Activated naive CD4-positive, alpha-beta T cell treated with anti-CD3 and anti-CD28 coated beads, Interleukin-2, amount 50 U/mL, for 24 hours (primary cell): ENCODE results near the gene TRAF1.

Experiments used
- H3K27ac Mint-ChIP-seq: one replicate; pipeline ENCODE4 v1.8.0; 2021; ENCODE audit warnings: mild to moderate bottlenecking, mixed read lengths
- H3K27me3 Mint-ChIP-seq: one replicate; pipeline ENCODE4 v1.8.0; 2021; ENCODE audit warnings: mixed read lengths
- H3K36me3 Mint-ChIP-seq: one replicate; pipeline ENCODE4 v1.8.0; 2021; ENCODE audit warnings: mixed read lengths
- H3K4me1 Mint-ChIP-seq: one replicate; pipeline ENCODE4 v1.8.0; 2021; ENCODE audit warnings: mixed read lengths
- H3K4me3 Mint-ChIP-seq: one replicate; pipeline ENCODE4 v1.8.0; 2021; ENCODE audit warnings: mild to moderate bottlenecking, mixed read lengths
- H3K9me3 Mint-ChIP-seq: one replicate; pipeline ENCODE4 v1.8.0; 2021; ENCODE audit warnings: mixed read lengths

The TRAF1 gene

DNA sequence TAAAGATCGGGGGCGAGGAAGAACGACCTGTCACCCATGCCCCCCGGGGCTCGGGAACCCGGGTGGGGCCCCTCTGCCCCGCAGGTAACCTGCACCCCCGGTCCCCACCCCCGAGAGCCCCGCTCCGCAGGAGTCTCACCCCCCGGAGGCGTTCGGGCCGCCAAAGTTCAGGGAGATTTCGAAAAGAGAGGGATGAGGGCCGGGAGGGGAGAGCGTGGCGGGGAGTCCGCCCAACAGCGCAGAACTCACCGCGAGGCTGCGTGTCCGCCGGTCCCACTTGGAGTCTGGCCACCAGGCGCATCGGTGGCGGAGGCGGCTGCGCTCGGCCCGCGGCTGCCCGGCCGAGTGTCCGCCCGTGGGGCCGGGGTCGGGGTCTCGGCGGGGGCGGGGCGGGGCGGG lies 49.8 kb downstream of the TRAF1 start, which contains the start of gene PHF19:
Gene PHF19, minus strand, starts transcription at position 347 of the 399 bp plus-strand sequence. CDS start 2,447 bp downstream, outside the sequence.
- Mint-ChIP-seq H3K27ac (peak within 1 kb of the TSS; percentile 95), H3K4me3 (peak within 1 kb of the TSS; percentile 88), H3K36me3 (peaks cover 14% of the 10 kb centered on the region), H3K9me3 (no peaks in the 10 kb centered on the region), H3K4me1 (peaks cover 80% of the 10 kb centered on the region), H3K27me3 (no peaks in the 10 kb centered on the region)

DNA sequence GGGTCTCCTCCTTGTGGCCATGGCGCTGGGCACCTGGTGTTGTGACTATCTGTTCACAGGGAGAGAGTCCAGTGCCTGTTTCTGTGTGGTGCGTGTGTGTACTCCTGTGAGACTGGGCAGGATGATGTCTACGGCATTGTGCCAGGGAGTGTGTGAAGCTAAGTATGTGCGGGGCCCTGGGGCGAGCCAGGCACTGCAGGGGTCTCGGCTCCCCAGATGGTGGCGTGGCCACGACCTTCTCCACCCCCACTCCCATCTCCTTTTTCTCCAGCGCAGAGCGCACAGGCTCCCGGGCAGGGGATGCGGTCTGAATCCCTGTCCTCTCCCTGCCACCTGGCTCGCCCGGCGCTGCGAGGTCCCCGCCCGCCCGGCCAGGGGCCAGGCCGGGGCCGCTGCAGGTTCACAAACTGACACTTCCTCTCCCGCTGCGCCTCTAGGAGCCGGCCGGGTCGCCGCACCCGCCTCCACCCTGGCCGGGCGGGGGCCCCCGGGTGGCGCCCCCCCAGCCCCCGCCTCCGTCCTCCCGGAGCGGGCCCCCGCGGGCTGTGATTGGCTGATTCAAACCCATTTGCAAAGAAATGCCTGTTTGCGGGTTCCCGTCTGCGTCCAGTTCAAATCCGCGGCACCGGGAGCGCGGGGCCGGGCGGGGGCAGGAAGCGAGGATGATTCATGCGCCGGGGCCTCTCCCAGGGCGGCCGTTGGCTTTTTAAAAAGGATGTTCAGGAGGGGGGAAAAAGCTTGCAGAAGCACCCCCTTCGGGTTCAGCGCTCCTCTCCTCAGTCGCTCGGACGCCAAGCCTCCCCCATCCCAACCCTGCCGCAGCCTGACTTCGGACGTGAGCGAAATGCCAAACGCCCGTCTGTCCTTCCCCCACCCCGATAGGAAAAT lies 50.4 kb downstream of the TRAF1 start:
- peak overlapping the region; percentile 82 for H3K4me3 Mint-ChIP-seq
- H3K36me3 Mint-ChIP-seq, result peaks cover 17% of the 10 kb centered on the region
- H3K27me3 Mint-ChIP-seq, result no peaks in the 10 kb centered on the region
- no peaks in the 10 kb centered on the region for H3K9me3 Mint-ChIP-seq
- peak overlapping the region; percentile 82 for H3K27ac Mint-ChIP-seq
- H3K4me1 Mint-ChIP-seq, result peaks cover 77% of the 10 kb centered on the region

DNA sequence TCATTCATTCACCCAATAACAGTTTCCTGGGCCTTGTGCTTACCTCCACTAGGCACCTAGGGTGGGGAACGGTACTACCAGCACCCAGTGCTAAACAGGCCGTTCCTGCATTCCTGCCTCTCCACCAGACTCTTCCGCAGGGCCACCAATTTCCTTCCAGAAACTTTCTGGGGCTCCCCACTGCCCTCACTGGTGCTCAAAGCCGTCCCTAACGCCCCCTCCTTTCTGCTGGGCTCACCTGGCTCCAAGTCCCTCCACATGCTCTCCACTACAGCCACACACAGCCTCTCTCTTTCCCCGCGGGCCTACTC lies 51.0 kb downstream of the TRAF1 start:
- Mint-ChIP-seq H3K4me3 (peak overlapping the region; percentile 82), H3K36me3 (peaks cover 20% of the 10 kb centered on the region), H3K27ac (peak overlapping the region; percentile 82), H3K9me3 (no peaks in the 10 kb centered on the region), H3K4me1 (peaks cover 77% of the 10 kb centered on the region), H3K27me3 (no peaks in the 10 kb centered on the region)

DNA sequence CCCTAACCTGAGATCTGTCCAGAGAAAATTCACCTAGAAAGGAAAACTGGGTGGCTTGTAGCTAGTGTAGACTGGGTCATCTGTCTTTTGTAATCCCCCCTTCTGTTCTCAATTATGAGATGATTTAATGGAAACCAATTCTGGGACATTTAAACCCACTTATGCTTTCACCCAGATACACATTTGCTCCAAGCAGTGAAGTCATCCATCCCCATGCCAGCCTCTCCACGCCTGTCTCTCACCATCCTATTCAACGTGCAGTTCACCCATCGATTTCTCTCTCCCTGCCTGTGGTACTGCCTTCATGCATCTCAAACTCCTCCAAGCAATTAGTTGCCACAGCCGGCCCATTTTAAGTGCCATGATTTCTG lies 51.4 kb downstream of the TRAF1 start:
- H3K36me3 Mint-ChIP-seq, result peaks cover 20% of the 10 kb centered on the region
- H3K9me3 Mint-ChIP-seq, result no peaks in the 10 kb centered on the region
- H3K4me1 Mint-ChIP-seq, result peaks cover 75% of the 10 kb centered on the region
- peak overlapping the region; percentile 82 for H3K4me3 Mint-ChIP-seq
- H3K27ac Mint-ChIP-seq, result peak overlapping the region; percentile 82
- H3K27me3 Mint-ChIP-seq, result no peaks in the 10 kb centered on the region

DNA sequence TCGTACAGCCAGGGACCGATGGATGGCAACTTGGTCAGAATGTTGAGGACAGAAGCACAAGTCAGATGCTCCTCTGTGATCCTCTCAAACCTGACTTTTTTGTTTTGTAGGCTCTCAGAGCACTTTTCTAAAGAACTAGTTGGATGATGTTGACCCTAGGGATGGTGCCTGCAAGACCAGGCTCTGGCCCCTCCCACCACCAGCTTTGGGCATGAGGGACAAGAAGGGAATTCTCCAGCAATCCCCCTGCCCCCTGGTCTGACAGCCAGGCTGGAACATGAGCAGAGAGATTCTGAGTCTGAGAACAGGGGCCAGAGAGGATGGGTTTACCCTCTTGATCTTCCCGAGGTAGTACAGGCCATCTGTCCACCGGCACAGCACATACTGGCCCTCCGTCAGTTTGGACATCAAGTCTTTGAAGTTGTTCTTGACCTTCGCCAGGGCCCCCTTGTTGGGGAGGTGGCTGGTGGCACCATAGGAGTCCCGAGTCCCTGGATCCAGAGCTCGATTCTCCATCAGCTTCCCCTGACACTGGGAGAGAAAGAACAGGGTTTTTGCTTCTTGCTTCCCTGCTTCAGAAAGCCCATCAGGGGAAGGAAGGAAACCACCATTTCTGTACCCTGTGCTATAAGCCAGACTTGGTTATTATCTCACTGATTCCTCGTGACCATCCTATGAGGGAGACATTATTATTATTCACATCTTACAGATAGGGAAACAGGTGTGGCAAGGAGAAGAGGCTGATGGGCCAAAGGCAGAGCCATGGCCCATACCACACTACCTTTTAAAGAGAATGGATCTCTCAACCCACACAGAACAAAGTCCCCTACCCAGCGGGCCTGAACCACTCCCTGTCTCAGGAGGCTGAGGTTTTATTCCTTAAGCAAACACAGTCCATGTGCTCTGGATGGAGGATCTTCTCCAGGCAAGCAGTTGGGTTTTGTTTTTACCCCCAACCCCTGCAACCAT lies 52.1 kb downstream of the TRAF1 start:
- H3K9me3 Mint-ChIP-seq, result no peaks in the 10 kb centered on the region
- peaks cover 20% of the 10 kb centered on the region for H3K36me3 Mint-ChIP-seq
- H3K27me3 Mint-ChIP-seq, result no peaks in the 10 kb centered on the region
- H3K4me3 Mint-ChIP-seq, result peak overlapping the region; percentile 27
- H3K27ac Mint-ChIP-seq, result peak overlapping the region; percentile 77
- H3K4me1 Mint-ChIP-seq, result peaks cover 72% of the 10 kb centered on the region

DNA sequence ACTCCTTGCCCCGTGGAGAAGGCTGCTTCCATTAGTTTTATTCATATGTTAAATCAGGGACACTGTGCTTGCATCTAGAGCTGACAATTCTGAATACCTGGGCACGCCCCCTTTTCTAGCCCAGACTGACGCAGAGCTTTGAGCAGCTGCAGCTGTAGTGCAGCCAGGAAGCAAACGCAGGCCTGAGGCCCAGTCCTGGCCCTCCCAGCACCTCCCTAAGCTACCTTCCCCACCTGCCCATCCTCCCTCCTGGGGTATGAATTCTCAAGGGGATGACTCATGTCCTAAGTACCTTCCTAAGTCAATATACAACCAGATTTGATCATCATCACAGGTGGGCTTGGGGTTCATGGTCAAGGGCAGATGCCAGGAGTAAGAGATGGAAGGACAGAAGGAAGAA lies 53.1 kb downstream of the TRAF1 start:
- peaks cover 68% of the 10 kb centered on the region for H3K4me1 Mint-ChIP-seq

DNA sequence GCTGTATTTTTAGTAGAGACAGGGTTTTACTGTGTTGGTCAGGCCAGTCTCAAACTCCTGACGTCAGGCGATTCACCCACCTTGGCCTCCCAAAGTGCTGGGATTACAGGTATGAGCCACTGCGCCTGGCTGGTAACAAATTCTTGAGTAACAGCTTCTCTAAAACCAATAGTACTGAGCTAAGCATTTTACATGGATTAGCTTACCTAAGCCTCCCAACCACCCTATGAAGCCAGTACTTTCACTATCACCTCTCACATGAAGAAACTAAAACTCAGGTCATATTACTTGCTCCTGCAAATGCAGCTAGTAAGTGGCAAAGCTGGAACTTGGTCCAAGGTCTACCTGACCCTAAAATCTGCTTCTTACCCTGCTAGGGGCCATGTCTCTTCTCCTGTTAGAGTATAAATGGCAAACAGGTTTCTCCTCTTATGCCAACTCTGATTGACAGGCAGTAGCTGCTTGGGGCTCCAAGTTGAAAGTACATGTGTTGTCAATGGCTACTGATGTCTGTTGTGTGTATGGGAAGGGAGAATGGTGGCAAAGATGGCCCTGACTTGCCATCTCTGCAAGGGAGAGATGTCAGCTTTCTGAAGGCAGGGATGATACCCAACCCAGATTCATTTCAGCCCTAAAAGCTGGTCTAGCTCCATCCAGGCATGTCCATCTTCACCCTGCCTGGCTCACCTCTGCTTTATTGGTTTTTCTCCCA lies 53.6 kb downstream of the TRAF1 start:
- no peak overlapping the region for H3K4me3 Mint-ChIP-seq
- H3K4me1 Mint-ChIP-seq, result peaks cover 67% of the 10 kb centered on the region
- H3K36me3 Mint-ChIP-seq, result peaks cover 20% of the 10 kb centered on the region
- H3K27me3 Mint-ChIP-seq, result no peaks in the 10 kb centered on the region
- peak overlapping the region; percentile 21 for H3K27ac Mint-ChIP-seq
- no peaks in the 10 kb centered on the region for H3K9me3 Mint-ChIP-seq

More for the DNA sequence above, 53.1 kb downstream of the TRAF1 start:
- Mint-ChIP-seq H3K4me3 (no peak overlapping the region), H3K27ac (peak overlapping the region; percentile 77), H3K9me3 (no peaks in the 10 kb centered on the region), H3K27me3 (no peaks in the 10 kb centered on the region), H3K36me3 (peaks cover 20% of the 10 kb centered on the region)

DNA sequence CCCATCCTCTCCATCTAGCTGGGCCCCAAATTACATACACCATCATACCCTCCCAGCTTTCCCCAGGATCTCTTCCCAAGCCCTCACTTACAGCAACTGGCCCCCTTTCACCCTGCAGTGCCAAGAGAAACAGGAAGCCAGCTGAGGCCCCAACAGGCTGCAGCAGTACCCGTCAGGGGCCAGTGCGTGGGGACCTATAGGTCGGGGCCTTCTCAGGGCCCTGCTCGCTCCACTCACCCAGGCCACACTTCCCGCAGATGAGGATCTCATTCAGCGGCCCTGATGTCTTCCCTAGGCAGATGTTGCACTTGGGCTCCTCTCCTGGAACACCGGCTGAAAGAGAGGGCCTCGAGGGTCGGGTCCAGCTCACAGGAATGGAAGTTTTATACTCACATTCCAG lies 56.4 kb downstream of the TRAF1 start:
- no peaks in the 10 kb centered on the region for H3K9me3 Mint-ChIP-seq
- H3K4me1 Mint-ChIP-seq, result peaks cover 54% of the 10 kb centered on the region
- H3K36me3 Mint-ChIP-seq, result peaks cover 20% of the 10 kb centered on the region
- no peaks in the 10 kb centered on the region for H3K27me3 Mint-ChIP-seq
- H3K4me3 Mint-ChIP-seq, result no peak overlapping the region
- no peak overlapping the region for H3K27ac Mint-ChIP-seq

DNA sequence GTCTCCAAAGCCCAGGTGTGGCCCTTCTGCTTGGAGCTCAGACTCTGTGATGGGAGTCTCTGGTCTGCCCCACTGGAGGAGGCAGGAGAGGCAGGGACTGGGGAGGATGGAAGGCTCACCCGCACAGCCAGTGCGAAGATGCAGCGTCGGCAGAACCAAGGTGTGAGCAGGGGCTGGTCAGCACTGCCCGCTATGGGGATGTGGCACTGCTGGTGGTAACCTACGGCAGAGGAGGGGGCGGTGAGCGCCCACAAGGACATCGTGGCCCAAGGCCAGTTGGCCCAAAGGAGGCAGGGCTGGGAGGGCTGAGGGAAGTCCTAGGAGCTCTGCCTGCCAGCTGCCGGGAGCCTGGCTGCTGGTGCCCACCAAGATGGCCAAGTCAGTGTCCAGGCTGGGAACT lies 56.9 kb downstream of the TRAF1 start:
- H3K9me3 Mint-ChIP-seq, result no peaks in the 10 kb centered on the region

DNA sequence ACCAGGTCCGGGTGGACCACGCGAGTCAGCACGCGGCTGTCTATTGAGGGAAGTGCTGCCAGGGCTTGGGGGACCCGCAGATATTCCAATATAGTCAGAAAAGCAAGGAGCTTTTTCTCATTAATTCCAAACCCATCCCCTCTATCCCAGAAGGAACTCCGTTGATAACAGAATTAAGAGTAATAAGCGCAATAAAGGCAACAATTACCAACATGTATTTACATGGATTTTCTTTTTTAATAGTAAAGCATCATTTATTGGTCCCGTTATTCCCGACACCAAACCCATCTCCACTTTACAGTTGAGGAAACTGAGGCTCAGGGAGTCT lies 57.3 kb downstream of the TRAF1 start:
- Mint-ChIP-seq H3K27ac (peak overlapping the region; percentile 96), H3K27me3 (no peaks in the 10 kb centered on the region), H3K9me3 (no peaks in the 10 kb centered on the region), H3K36me3 (peaks cover 20% of the 10 kb centered on the region), H3K4me3 (peak overlapping the region; percentile 92), H3K4me1 (peaks cover 47% of the 10 kb centered on the region)

More for the DNA sequence above, 56.9 kb downstream of the TRAF1 start:
- Mint-ChIP-seq H3K36me3 (peaks cover 20% of the 10 kb centered on the region), H3K27me3 (no peaks in the 10 kb centered on the region), H3K4me3 (peak overlapping the region; percentile 92), H3K27ac (peak overlapping the region; percentile 84), H3K4me1 (peaks cover 51% of the 10 kb centered on the region)

DNA sequence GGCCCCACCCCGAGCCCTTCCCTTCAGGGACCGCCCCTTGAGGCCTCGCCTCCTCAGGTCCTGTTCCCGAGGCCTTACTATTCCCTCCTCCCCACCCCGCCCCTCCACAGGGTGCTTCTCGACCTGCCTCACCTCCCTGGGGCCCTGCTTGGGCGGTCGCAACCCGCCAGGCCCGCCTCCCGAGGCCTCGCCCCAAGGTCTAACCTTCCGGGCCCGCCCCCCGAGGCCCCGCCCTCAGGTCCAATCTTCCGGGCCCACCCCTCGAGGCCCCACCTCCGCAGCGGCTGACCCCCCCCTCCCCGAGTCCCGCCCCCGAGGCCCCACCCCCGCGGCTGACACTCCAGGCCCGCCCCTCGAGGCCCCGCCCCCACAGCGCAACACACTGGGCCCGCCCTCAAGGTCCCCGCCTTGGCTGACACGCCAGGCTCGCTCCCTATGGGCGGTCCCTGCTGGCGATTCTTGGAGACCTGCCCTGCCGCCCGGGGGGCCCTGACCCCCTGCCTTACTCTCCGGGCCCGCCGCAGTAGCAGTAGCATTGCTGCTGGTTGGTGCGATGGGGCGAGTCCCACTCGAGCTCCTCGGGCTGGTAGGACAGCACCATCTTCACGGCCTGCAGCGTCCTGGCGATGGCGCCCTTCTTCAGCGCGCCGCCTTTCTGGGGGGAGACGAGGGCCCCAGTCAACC lies 57.8 kb downstream of the TRAF1 start:
- H3K36me3 Mint-ChIP-seq, result peaks cover 18% of the 10 kb centered on the region
- H3K9me3 Mint-ChIP-seq, result no peaks in the 10 kb centered on the region
- H3K27me3 Mint-ChIP-seq, result no peaks in the 10 kb centered on the region
- H3K4me1 Mint-ChIP-seq, result peaks cover 42% of the 10 kb centered on the region
- H3K27ac Mint-ChIP-seq, result peak overlapping the region; percentile 96
- H3K4me3 Mint-ChIP-seq, result peak overlapping the region; percentile 92

DNA sequence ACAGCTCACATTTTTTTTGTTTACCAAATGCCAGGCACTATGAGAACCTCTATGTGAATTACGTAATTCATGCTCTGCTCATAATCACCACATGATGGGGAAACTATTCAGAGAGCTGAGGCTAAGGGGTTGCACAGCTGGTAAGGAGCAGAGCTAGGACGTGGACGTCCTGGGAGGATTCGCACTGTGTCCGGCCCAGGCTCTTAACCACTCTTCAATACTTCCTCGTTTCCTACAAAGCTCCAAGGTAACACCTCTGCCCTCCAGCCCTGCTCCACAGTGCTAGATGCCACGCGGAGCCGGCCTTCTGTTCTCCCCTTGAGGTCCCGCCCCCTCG lies 58.3 kb downstream of the TRAF1 start:
- Mint-ChIP-seq H3K27ac (peak overlapping the region; percentile 94), H3K9me3 (no peaks in the 10 kb centered on the region), H3K27me3 (no peaks in the 10 kb centered on the region), H3K4me3 (peak overlapping the region; percentile 73), H3K4me1 (peaks cover 37% of the 10 kb centered on the region), H3K36me3 (peaks cover 13% of the 10 kb centered on the region)

DNA sequence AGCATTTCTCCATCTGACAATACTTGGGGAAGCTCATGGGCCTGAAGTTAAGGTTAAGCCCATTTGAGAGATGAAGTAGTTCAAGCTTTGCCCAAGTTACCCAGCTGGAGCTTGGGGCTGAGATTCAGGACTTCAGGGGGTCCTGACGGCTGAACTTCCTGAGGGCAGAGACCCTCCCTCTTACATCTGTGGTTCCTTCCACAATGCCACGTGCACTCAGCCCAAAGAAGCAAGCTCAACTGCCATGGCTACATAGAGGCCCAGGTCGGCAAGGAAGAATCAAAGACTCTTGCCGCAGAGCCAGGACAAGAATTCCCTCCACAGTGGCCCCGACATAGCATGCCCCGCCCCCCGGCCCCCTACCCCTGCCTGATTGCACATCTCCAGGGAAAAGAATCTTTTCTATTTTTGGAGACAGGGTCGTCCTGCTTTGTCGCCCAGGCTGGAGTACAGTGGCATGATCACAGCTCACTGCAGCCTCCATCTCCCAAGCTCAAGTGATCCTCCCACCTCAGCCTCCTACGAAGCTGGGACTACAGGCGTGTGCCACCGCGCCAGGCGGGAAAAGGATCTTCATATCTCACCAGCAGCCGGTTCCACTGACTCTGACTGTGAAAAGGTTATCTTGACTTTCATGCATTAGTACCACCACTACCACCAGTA lies 58.8 kb downstream of the TRAF1 start:
- Mint-ChIP-seq H3K9me3 (no peaks in the 10 kb centered on the region), H3K27me3 (no peaks in the 10 kb centered on the region), H3K4me1 (peaks cover 35% of the 10 kb centered on the region), H3K27ac (peak overlapping the region; percentile 94), H3K36me3 (peaks cover 16% of the 10 kb centered on the region), H3K4me3 (peak overlapping the region; percentile 73)

DNA sequence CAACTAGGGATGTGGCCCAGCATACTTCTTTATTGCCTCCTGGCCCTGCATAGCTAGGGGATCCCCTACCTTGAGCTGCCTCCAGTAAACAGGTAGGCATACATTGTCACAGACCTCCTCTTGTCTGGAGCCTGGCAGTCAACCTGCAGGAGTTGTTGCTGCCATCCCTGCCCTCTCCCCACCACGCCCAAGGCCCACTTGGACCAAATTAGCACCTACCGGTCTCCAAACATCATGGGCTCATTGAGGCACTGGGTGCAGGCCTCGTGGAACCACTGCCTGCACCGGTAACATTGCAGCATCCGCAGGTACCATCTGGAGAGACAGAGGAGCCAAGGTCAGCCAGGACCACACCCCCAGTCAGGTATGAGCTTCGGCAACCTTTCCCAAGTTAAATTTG lies 59.9 kb downstream of the TRAF1 start:
- Mint-ChIP-seq H3K9me3 (no peaks in the 10 kb centered on the region), H3K4me1 (peaks cover 29% of the 10 kb centered on the region), H3K36me3 (peaks cover 12% of the 10 kb centered on the region), H3K27me3 (no peaks in the 10 kb centered on the region), H3K27ac (peak overlapping the region; percentile 30), H3K4me3 (no peak overlapping the region)
